DOHH2 (cell line): ENCODE results near the gene DUOXA2.

Source experiments
- H3F3A ChIP-seq: fragments of 200-600 bp; sonication (generic), shearing (Covaris generic); 2 replicates; pipeline ENCODE4 v1.6.0; 2016; ENCODE audit warnings: antibody characterized with exemption, mild to moderate bottlenecking; ENCODE audit not compliant: control insufficient read depth, insufficient read depth
- H3K27ac ChIP-seq: fragments of 200-600 bp; sonication (generic); 2 replicates; pipeline ENCODE4 v1.5.1; 2014; ENCODE audit warnings: low read depth, mild to moderate bottlenecking, low read length, moderate library complexity
- H3K27me3 ChIP-seq: fragments of 200-600 bp; sonication (generic); 2 replicates; pipeline ENCODE4 v1.6.1; 2014; ENCODE audit warnings: mild to moderate bottlenecking, low read length, mixed read lengths; ENCODE audit not compliant: control insufficient read depth
- H3K36me3 ChIP-seq: fragments of 200-600 bp; sonication (generic); 2 replicates; pipeline ENCODE4 v1.6.1; 2014; ENCODE audit warnings: mild to moderate bottlenecking, low read length, moderate library complexity, mixed read lengths; ENCODE audit not compliant: control insufficient read depth
- H3K4me1 ChIP-seq: fragments of 200-600 bp; sonication (generic); 2 replicates; pipeline ENCODE4 v1.6.1; 2014; ENCODE audit warnings: mild to moderate bottlenecking, low read length, mixed read lengths; ENCODE audit not compliant: control insufficient read depth
- H3K4me2 ChIP-seq: fragments of 200-600 bp; sonication (generic); 2 replicates; pipeline ENCODE4 v1.6.0; 2014; ENCODE audit warnings: mild to moderate bottlenecking, low read length, moderate library complexity
- H3K4me3 ChIP-seq: fragments of 200-600 bp; sonication (generic); 2 replicates; pipeline ENCODE4 v1.5.1; 2014; ENCODE audit warnings: mild to moderate bottlenecking, low read length, mixed read lengths
- H3K79me2 ChIP-seq: fragments of 200-600 bp; sonication (generic); 2 replicates; pipeline ENCODE4 v1.6.1; 2014; ENCODE audit warnings: mild to moderate bottlenecking, low read length, mixed read lengths; ENCODE audit not compliant: control insufficient read depth
- H3K9me2 ChIP-seq: fragments of 200-600 bp; sonication (generic); replicated peaks from 2 replicates; pipeline ENCODE4 v1.6.1; 2014; ENCODE audit warnings: mild to moderate bottlenecking, low read length, mixed read lengths; ENCODE audit not compliant: control insufficient read depth
- H3K9me3 ChIP-seq: fragments of 200-600 bp; sonication (generic); 2 replicates; pipeline ENCODE4 v1.6.1; 2014; ENCODE audit warnings: antibody characterized with exemption, low read length, mixed read lengths; ENCODE audit not compliant: control insufficient read depth, insufficient read depth
- H4K20me1 ChIP-seq: fragments of 200-600 bp; sonication (generic); 2 replicates; pipeline ENCODE4 v1.6.0; 2014; ENCODE audit warnings: low read depth, mild to moderate bottlenecking, antibody characterized with exemption, low read length, moderate library complexity; ENCODE audit not compliant: control insufficient read depth, insufficient read depth
- CTCF ChIP-seq: fragments of 200-600 bp; sonication (generic); IDR thresholded peaks from one replicate; pipeline ENCODE4 v1.5.1; 2014; ENCODE audit warnings: antibody characterized with exemption, mild to moderate bottlenecking, low read depth, low read length; ENCODE audit not compliant: poor library complexity, severe bottlenecking
- EZH2phosphoT487 ChIP-seq: fragments of 200-600 bp; sonication (generic); IDR thresholded peaks from 2 replicates; pipeline ENCODE4 v1.6.1; 2017; ENCODE audit warnings: borderline replicate concordance, mild to moderate bottlenecking, antibody characterized with exemption, low read length, moderate library complexity, mixed read lengths

Gene DUOXA2

DNA sequence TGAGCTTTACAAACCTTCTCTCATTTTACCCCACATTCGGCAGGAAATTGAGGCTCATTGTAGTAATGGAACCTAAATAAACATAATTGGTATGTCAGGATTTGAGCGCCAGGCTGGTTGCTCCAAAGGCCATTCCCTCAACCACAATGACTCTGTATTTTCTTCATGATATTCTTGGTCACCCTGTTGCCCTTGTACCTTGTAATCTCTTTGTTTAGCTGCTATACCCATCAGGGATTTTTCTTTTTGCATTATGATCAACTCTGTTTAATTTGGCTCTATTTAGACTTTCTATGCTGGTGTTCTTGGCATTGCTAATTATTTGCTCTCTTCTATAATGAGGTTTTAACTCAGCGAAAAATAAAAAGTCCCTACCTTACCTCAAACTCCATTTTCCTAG, 30.0 kb upstream of the DUOXA2 start:
- no peaks in the 10 kb centered on the region for H4K20me1 ChIP-seq
- H3K4me2 ChIP-seq = no peak overlapping the region
- TF ChIP-seq CTCF (no peak), EZH2phosphoT487 (no peak)
- H3K79me2 ChIP-seq = no peaks in the 10 kb centered on the region
- H3K9me2 ChIP-seq = no peaks in the 10 kb centered on the region
- no peak overlapping the region for H3K27ac ChIP-seq
- no peaks in the 10 kb centered on the region for H3K36me3 ChIP-seq
- H3K4me1 ChIP-seq = no peaks in the 10 kb centered on the region
- H3F3A ChIP-seq = no peaks in the 10 kb centered on the region
- no peaks in the 10 kb centered on the region for H3K9me3 ChIP-seq
- no peak overlapping the region for H3K4me3 ChIP-seq
- H3K27me3 ChIP-seq = peaks cover 7% of the 10 kb centered on the region; the same call in 1 of the 2 replicates

- H3K4me1 ChIP-seq = no peaks in the 10 kb centered on the region
- H3K9me2 ChIP-seq = no peaks in the 10 kb centered on the region
- no peak overlapping the region for H3K27ac ChIP-seq
- H3K27me3 ChIP-seq = peaks cover 22% of the 10 kb centered on the region; the same call in 1 of the 2 replicates
- H4K20me1 ChIP-seq = no peaks in the 10 kb centered on the region
- H3K9me3 ChIP-seq = no peaks in the 10 kb centered on the region
- H3F3A ChIP-seq = no peaks in the 10 kb centered on the region
- H3K79me2 ChIP-seq = no peaks in the 10 kb centered on the region
- no peak for TF ChIP-seq EZH2phosphoT487
- no peak for TF ChIP-seq CTCF
- H3K4me2 ChIP-seq = no peak overlapping the region
- no peaks in the 10 kb centered on the region for H3K36me3 ChIP-seq
- H3K4me3 ChIP-seq = no peak overlapping the region
Observed at GRCh38 chr15:45087513-45087912, 26.6 kb upstream of the DUOXA2 start.

DNA sequence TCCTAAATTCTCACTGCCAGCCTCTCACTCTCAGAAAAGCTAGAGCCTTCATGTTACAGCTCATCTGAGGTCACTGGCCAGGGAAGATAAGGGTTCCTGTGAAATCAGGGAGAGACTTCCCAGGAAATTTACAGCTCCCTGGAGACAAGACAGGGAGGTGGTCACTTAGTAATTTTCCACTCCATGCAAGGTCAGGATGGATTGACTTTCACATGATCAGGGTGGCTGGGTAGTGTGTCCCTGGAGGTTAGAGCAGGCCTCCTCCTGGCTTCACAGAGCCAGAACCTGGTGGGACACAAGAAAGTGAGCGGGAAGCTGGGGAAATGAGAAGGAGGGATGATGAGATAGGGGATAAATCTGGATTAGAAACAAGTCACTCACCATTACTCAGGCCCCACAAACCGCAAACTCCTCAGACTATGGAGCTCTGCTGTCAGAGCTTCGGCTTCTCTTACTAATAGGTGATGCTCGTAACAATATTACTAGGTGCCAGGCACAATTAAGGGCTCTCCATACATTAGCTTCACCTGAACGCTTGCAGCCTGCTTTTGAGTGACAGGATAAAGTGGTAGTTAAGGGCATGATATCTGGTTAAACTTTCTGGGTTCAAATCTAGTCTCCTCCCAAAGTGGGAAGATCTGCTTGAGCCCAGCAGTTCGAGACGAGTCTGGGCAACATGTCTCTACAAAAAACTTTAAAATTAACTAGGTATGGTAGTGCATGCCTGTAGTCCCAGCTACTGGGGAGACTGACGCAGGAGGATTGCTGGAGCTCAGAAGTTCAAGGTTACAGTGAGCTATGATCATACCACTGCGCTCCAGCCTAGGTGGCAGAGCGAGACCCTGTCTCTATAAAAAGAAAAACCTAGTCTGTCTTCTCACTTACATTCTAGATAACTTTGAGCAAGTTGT, 25.1 kb upstream of the DUOXA2 start:
- Histone ChIP-seq H4K20me1 (no peaks in the 10 kb centered on the region), H3K27me3 (peaks cover 25% of the 10 kb centered on the region; the same call in 1 of the 2 replicates), H3K4me1 (no peaks in the 10 kb centered on the region), H3K4me3 (no peak overlapping the region), H3K4me2 (no peak overlapping the region), H3K9me2 (no peaks in the 10 kb centered on the region), H3K9me3 (no peaks in the 10 kb centered on the region), H3K79me2 (no peaks in the 10 kb centered on the region), H3K36me3 (no peaks in the 10 kb centered on the region), H3K27ac (no peak overlapping the region), H3F3A (no peaks in the 10 kb centered on the region)
- TF ChIP-seq EZH2phosphoT487 (no peak), CTCF (no peak)
